HL-60 (cell line): ENCODE data around the gene TMEM135.

Source experiments
- GABPA ChIP-seq: IDR thresholded peaks from 2 replicates; pipeline ENCODE4 v1.6.1; 2012; ENCODE audit warnings: low read depth
- POLR2AphosphoS5 ChIP-seq: IDR thresholded peaks from 2 replicates; pipeline ENCODE4 v1.6.1; 2012; ENCODE audit warnings: low read depth
- SPI1 ChIP-seq: IDR thresholded peaks from 2 replicates; pipeline ENCODE4 v1.6.1; 2012; ENCODE audit warnings: low read depth, mild to moderate bottlenecking, borderline replicate concordance
- TF ChIP-seq, protein P1 (sequence below): IDR thresholded peaks from one replicate; pipeline ENCODE4 v1.5.1; 2011; ENCODE audit warnings: low read length, control low read depth, inconsistent platforms; ENCODE audit not compliant: insufficient read depth
- TF ChIP-seq, protein P2 (sequence below): IDR thresholded peaks from 2 replicates; pipeline ENCODE4 v1.6.1; 2012; ENCODE audit warnings: low read depth; ENCODE audit not compliant: insufficient replicate concordance

DNA sequence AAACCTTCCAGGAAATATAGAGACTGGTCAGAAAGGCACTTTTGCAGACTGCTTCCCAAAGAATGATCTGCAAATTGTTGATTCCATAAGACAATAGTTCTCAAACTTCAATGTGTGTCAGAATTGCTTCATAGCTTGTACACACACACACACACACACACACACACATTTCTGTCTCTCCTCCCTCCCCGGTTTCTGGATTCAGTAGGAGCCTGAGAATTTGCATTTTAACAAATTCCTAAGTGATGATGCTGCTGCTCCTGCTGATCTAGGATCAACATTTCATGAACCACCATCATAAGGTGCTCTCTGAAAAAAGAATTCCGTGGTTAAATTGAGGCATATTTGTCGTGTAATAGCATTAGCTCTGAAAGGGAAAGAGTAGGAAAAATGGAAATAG lies 47.2 kb upstream of the TMEM135 start:
- TF ChIP-seq GABPA (no peak), POLR2AphosphoS5 (no peak), SPI1 (no peak)
- TF ChIP-seq, protein P1, sequence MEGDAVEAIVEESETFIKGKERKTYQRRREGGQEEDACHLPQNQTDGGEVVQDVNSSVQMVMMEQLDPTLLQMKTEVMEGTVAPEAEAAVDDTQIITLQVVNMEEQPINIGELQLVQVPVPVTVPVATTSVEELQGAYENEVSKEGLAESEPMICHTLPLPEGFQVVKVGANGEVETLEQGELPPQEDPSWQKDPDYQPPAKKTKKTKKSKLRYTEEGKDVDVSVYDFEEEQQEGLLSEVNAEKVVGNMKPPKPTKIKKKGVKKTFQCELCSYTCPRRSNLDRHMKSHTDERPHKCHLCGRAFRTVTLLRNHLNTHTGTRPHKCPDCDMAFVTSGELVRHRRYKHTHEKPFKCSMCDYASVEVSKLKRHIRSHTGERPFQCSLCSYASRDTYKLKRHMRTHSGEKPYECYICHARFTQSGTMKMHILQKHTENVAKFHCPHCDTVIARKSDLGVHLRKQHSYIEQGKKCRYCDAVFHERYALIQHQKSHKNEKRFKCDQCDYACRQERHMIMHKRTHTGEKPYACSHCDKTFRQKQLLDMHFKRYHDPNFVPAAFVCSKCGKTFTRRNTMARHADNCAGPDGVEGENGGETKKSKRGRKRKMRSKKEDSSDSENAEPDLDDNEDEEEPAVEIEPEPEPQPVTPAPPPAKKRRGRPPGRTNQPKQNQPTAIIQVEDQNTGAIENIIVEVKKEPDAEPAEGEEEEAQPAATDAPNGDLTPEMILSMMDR, result no peak
- TF ChIP-seq, protein P2, sequence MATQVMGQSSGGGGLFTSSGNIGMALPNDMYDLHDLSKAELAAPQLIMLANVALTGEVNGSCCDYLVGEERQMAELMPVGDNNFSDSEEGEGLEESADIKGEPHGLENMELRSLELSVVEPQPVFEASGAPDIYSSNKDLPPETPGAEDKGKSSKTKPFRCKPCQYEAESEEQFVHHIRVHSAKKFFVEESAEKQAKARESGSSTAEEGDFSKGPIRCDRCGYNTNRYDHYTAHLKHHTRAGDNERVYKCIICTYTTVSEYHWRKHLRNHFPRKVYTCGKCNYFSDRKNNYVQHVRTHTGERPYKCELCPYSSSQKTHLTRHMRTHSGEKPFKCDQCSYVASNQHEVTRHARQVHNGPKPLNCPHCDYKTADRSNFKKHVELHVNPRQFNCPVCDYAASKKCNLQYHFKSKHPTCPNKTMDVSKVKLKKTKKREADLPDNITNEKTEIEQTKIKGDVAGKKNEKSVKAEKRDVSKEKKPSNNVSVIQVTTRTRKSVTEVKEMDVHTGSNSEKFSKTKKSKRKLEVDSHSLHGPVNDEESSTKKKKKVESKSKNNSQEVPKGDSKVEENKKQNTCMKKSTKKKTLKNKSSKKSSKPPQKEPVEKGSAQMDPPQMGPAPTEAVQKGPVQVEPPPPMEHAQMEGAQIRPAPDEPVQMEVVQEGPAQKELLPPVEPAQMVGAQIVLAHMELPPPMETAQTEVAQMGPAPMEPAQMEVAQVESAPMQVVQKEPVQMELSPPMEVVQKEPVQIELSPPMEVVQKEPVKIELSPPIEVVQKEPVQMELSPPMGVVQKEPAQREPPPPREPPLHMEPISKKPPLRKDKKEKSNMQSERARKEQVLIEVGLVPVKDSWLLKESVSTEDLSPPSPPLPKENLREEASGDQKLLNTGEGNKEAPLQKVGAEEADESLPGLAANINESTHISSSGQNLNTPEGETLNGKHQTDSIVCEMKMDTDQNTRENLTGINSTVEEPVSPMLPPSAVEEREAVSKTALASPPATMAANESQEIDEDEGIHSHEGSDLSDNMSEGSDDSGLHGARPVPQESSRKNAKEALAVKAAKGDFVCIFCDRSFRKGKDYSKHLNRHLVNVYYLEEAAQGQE, result no peak
